Stimulated activated CD8-positive, alpha-beta memory T cell treated with anti-CD3 and anti-CD28 coated beads, Interleukin-7, amount 100 ng/mL, for 48 hours (primary cell): ENCODE measurements around the gene GUSB.
"Not testable (repeated sequence)": the region's sequence is repeated elsewhere in the genome, so short reads cannot be mapped to it uniquely, and the experiment has no call there.

Experiments
- DNase-seq, 2 donors: peaks; one replicate each; pipeline ENCODE4 v3.0.0-alpha.2; 2020; ENCODE audit warnings: low read depth in 1 of 2; ENCODE audit errors: extremely low read depth in 1 of 2

The GUSB gene

GRCh38 chr7:65975814-65976445 is 6.1 kb downstream of the GUSB start:
- no peak for DNase-seq

- no peak for DNase-seq
Observed at GRCh38 chr7:65974876-65975275, 7.1 kb downstream of the GUSB start.

- no peak for DNase-seq
Observed at GRCh38 chr7:65974191-65974801, 7.7 kb downstream of the GUSB start.

- no peak for DNase-seq
Observed at GRCh38 chr7:65972976-65973375, 9.0 kb downstream of the GUSB start.

GRCh38 chr7:65971021-65971420 is 11.0 kb downstream of the GUSB start:
- no peak for DNase-seq

- DNase-seq = no peak
Observed at GRCh38 chr7:65968256-65969185, 13.5 kb downstream of the GUSB start.

GRCh38 chr7:65967361-65968155 is 14.5 kb downstream of the GUSB start:
- DNase-seq = no peak

- DNase-seq = no peak
Observed at GRCh38 chr7:65966146-65966545, 15.9 kb downstream of the GUSB start.

- DNase-seq = not testable (repeated sequence)
Observed at GRCh38 chr7:65964671-65965070, 17.3 kb downstream of the GUSB start.

- DNase-seq = no peak
Observed at GRCh38 chr7:65962033-65962432, 20.0 kb downstream of the GUSB start.

GRCh38 chr7:65960351-65961074 is 21.5 kb downstream of the GUSB start:
- no peak for DNase-seq

- no peak for DNase-seq
Observed at GRCh38 chr7:65955718-65956117, 26.3 kb downstream of the GUSB start.

GRCh38 chr7:65953890-65954450 is 28.0 kb downstream of the GUSB start:
- no peak for DNase-seq

- DNase-seq = no peak
Observed at GRCh38 chr7:65953001-65953720, 28.9 kb downstream of the GUSB start.

GRCh38 chr7:65951837-65952578 is 30.0 kb downstream of the GUSB start:
- no peak for DNase-seq

GRCh38 chr7:65946904-65947303 is 35.1 kb downstream of the GUSB start:
- no peak for DNase-seq

- DNase-seq = not testable (repeated sequence)
Observed at GRCh38 chr7:65945787-65946186, 36.2 kb downstream of the GUSB start.

- no peak for DNase-seq
Observed at GRCh38 chr7:65938336-65938895, 43.6 kb downstream of the GUSB start.
